Measurements from ENCODE around the gene FIS1.
"Not testable (repeated sequence)": the region's sequence is repeated elsewhere in the genome, so short reads cannot be mapped to it uniquely, and the experiment has no call there.

The FIS1 gene

GRCh38 chr7:101205901-101206664 is 38.8 kb downstream of the FIS1 start:
- DNase-seq (ENCODE audit: low read depth in 2 of 2): no peak

- DNase-seq (ENCODE audit: low read depth in 2 of 2): not testable (repeated sequence)
Observed at GRCh38 chr7:101203740-101204738, 40.8 kb downstream of the FIS1 start.

- DNase-seq (ENCODE audit: low read depth in 2 of 2): no peak
Observed at GRCh38 chr7:101202603-101202918, 42.3 kb downstream of the FIS1 start.

- no peak for DNase-seq (ENCODE audit: low read depth in 2 of 2)
Observed at GRCh38 chr7:101201695-101202602, 42.9 kb downstream of the FIS1 start.

GRCh38 chr7:101200862-101201599 is 43.9 kb downstream of the FIS1 start, which contains the start of gene MOGAT3:
Gene MOGAT3 (minus strand): TSS chr7:101201036. CDS start chr7:101200854, 182 bp downstream.
- no peak for DNase-seq (ENCODE audit: low read depth in 2 of 2)

GRCh38 chr7:101200504-101200861 is 44.4 kb downstream of the FIS1 start:
- no peak for DNase-seq (ENCODE audit: low read depth in 2 of 2)

- DNase-seq (ENCODE audit: low read depth in 2 of 2): not testable (repeated sequence)
Observed at GRCh38 chr7:101199522-101199921, 45.4 kb downstream of the FIS1 start.

GRCh38 chr7:101198476-101198875 is 46.4 kb downstream of the FIS1 start:
- DNase-seq (ENCODE audit: low read depth in 2 of 2): no peak

GRCh38 chr7:101197991-101198390 is 46.9 kb downstream of the FIS1 start:
- DNase-seq (ENCODE audit: low read depth in 2 of 2): no peak

GRCh38 chr7:101195884-101196283 is 49.0 kb downstream of the FIS1 start:
- DNase-seq (ENCODE audit: low read depth in 2 of 2): no peak
